Measurements from ENCODE around the gene AKAP13.
A peak's percentile ranks its signal among the peaks of the same experiment; 100 is the strongest.

Gene AKAP13

DNA sequence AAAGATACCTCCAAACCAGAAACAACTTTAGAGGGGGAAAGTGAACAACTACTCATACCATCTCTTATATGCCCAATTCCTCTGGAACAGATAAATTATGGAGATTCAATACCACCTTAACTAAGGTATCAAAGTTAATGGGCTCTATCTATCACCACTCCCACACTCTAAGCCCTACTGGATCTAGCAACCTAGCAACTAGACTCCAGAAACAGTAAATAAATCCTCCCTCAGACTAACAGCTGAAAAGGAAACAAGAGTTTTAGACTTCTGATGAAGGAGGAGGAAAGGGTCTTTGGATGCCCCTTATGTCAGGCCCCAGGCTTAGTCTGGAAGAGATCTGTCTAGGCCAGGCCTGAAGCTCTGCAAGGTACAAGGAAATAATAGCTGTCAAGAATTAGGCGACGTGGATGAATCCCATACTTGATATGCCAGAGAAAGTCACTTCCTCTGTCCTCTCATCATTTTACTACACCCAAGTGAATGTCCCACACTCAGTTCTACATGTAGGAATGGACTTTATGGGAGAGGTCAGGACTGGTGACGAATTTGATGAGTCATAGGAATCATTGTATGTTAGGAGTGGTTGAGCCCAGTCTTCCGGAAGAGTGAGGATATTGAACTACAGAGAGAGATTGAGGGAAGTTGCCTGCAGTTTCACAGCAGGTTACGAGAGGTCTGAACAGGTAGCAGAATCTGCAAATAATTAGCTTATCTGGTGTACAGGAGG is 113.8 kb downstream of the AKAP13 start:
- peak; percentile 70; the same call in 1 of the 2 replicates for TF ChIP-seq FOXM1 (IDR thresholded peaks at IDR 0.05; ENCODE audit: borderline replicate concordance, low read depth)
- TF ChIP-seq, protein P1, sequence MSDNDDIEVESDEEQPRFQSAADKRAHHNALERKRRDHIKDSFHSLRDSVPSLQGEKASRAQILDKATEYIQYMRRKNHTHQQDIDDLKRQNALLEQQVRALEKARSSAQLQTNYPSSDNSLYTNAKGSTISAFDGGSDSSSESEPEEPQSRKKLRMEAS (IDR thresholded peaks at IDR 0.05) = peak; percentile 45; the same call in 1 of the 2 replicates
- peak; percentile 89 for TF ChIP-seq EP300 (IDR thresholded peaks at IDR 0.05; ENCODE audit: borderline replicate concordance)
- TF ChIP-seq YY1 (IDR thresholded peaks at IDR 0.05; ENCODE audit: low read depth) = no peak
- peak; percentile 72 for TF ChIP-seq TEAD4 (IDR thresholded peaks at IDR 0.05)
- TF ChIP-seq NFIC (IDR thresholded peaks at IDR 0.05) = peak; percentile 29; the same call in 1 of the 2 replicates
- peak; percentile 79 for TF ChIP-seq TCF12 (IDR thresholded peaks at IDR 0.05; ENCODE audit: low read depth)
- TF ChIP-seq, protein P2, sequence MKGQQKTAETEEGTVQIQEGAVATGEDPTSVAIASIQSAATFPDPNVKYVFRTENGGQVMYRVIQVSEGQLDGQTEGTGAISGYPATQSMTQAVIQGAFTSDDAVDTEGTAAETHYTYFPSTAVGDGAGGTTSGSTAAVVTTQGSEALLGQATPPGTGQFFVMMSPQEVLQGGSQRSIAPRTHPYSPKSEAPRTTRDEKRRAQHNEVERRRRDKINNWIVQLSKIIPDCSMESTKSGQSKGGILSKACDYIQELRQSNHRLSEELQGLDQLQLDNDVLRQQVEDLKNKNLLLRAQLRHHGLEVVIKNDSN (IDR thresholded peaks at IDR 0.05) = no peak
- TF ChIP-seq TAF1 (IDR thresholded peaks at IDR 0.05; ENCODE audit: low read depth) = no peak
- TF ChIP-seq CEBPB (IDR thresholded peaks at IDR 0.05) = no peak; the same call in 1 of the 2 replicates
- no peak; the same call in 1 of the 2 replicates for TF ChIP-seq CREB1 (IDR thresholded peaks at IDR 0.05; ENCODE audit: low read depth)
- TF ChIP-seq, protein P3, sequence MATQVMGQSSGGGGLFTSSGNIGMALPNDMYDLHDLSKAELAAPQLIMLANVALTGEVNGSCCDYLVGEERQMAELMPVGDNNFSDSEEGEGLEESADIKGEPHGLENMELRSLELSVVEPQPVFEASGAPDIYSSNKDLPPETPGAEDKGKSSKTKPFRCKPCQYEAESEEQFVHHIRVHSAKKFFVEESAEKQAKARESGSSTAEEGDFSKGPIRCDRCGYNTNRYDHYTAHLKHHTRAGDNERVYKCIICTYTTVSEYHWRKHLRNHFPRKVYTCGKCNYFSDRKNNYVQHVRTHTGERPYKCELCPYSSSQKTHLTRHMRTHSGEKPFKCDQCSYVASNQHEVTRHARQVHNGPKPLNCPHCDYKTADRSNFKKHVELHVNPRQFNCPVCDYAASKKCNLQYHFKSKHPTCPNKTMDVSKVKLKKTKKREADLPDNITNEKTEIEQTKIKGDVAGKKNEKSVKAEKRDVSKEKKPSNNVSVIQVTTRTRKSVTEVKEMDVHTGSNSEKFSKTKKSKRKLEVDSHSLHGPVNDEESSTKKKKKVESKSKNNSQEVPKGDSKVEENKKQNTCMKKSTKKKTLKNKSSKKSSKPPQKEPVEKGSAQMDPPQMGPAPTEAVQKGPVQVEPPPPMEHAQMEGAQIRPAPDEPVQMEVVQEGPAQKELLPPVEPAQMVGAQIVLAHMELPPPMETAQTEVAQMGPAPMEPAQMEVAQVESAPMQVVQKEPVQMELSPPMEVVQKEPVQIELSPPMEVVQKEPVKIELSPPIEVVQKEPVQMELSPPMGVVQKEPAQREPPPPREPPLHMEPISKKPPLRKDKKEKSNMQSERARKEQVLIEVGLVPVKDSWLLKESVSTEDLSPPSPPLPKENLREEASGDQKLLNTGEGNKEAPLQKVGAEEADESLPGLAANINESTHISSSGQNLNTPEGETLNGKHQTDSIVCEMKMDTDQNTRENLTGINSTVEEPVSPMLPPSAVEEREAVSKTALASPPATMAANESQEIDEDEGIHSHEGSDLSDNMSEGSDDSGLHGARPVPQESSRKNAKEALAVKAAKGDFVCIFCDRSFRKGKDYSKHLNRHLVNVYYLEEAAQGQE (IDR thresholded peaks at IDR 0.05; ENCODE audit: low read depth) = no peak
- peak; percentile 12; the same call in 1 of the 2 replicates for TF ChIP-seq RAD21 (IDR thresholded peaks at IDR 0.05; ENCODE audit: low read depth)
- TF ChIP-seq ZBTB7A (IDR thresholded peaks at IDR 0.05; ENCODE audit: low read depth) = no peak

GRCh38 chr15:85495096-85495495 is 114.7 kb downstream of the AKAP13 start:
- no peak for TF ChIP-seq ZBTB7A (IDR thresholded peaks at IDR 0.05; ENCODE audit: low read depth)
- no peak for TF ChIP-seq EGR1 (IDR thresholded peaks at IDR 0.05)
- TF ChIP-seq TCF12 (IDR thresholded peaks at IDR 0.05; ENCODE audit: low read depth) = no peak
- no peak for TF ChIP-seq TAF1 (IDR thresholded peaks at IDR 0.05; ENCODE audit: low read depth)
- TF ChIP-seq TEAD4 (IDR thresholded peaks at IDR 0.05) = no peak
- TF ChIP-seq, protein P3 (IDR thresholded peaks at IDR 0.05; ENCODE audit: low read depth) = no peak
- TF ChIP-seq, protein P2 (IDR thresholded peaks at IDR 0.05) = no peak
- TF ChIP-seq NFIC (IDR thresholded peaks at IDR 0.05) = no peak
- no peak for TF ChIP-seq FOXM1 (IDR thresholded peaks at IDR 0.05; ENCODE audit: borderline replicate concordance, low read depth)
- no peak for TF ChIP-seq EP300 (IDR thresholded peaks at IDR 0.05; ENCODE audit: borderline replicate concordance)
- TF ChIP-seq, protein P1 (IDR thresholded peaks at IDR 0.05) = no peak
- no peak for TF ChIP-seq RAD21 (IDR thresholded peaks at IDR 0.05; ENCODE audit: low read depth)
- TF ChIP-seq CREB1 (IDR thresholded peaks at IDR 0.05; ENCODE audit: low read depth) = no peak
- TF ChIP-seq YY1 (IDR thresholded peaks at IDR 0.05; ENCODE audit: low read depth) = no peak
- TF ChIP-seq CEBPB (IDR thresholded peaks at IDR 0.05) = no peak

DNA sequence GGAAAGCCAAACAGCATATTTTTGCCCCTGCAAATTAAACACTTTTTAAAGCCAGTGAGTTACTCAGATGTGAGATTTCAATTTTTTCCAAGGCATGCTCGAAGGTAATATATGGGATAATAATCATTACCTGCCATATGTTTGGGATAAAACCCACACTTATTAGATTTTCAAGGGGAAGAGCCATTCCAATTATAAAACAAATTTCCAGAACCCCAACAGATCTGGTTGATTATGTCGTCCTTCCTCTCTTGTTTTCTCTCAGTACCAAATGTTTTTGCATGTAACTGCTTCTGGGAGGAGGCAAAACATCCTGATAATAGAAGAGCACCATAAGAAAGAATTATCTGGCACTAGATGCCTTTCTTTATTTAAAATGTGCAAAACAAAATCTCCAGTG is 115.1 kb downstream of the AKAP13 start:
- TF ChIP-seq CREB1 (IDR thresholded peaks at IDR 0.05; ENCODE audit: low read depth) (no peak), EP300 (IDR thresholded peaks at IDR 0.05; ENCODE audit: borderline replicate concordance) (no peak), YY1 (IDR thresholded peaks at IDR 0.05; ENCODE audit: low read depth) (no peak), TAF1 (IDR thresholded peaks at IDR 0.05; ENCODE audit: low read depth) (no peak), TCF12 (IDR thresholded peaks at IDR 0.05; ENCODE audit: low read depth) (no peak), CEBPB (IDR thresholded peaks at IDR 0.05) (no peak)
- TF ChIP-seq, protein P1 (IDR thresholded peaks at IDR 0.05) = no peak
- TF ChIP-seq, protein P2 (IDR thresholded peaks at IDR 0.05) = no peak

DNA sequence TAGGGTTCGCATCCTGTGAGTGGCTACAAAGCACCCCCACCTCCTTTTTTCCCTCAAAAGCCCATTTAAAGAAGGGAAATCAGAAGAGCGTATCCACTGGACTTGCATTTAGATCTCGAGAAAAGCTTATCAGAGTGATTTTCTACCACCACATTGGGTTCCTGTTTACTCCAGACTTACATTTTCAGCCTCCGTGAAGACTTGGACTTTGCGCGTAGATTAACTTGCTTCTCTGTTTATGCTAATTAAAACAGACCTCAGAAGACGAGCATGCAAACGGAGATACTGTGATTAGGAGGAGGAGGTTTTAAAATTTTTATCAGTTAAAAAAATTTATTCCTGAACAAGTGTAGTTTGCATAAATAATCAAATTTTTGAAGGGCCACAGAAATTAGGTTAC is 115.7 kb downstream of the AKAP13 start:
- TF ChIP-seq, protein P1 (IDR thresholded peaks at IDR 0.05) = no peak
- TF ChIP-seq, protein P2 (IDR thresholded peaks at IDR 0.05) = no peak
- no peak for TF ChIP-seq YY1 (IDR thresholded peaks at IDR 0.05; ENCODE audit: low read depth)
- TF ChIP-seq NFIC (IDR thresholded peaks at IDR 0.05) = no peak
- TF ChIP-seq TCF12 (IDR thresholded peaks at IDR 0.05; ENCODE audit: low read depth) = no peak
- TF ChIP-seq EP300 (IDR thresholded peaks at IDR 0.05; ENCODE audit: borderline replicate concordance) = no peak
- TF ChIP-seq TEAD4 (IDR thresholded peaks at IDR 0.05) = no peak
- no peak for TF ChIP-seq ZBTB7A (IDR thresholded peaks at IDR 0.05; ENCODE audit: low read depth)
- no peak for TF ChIP-seq EGR1 (IDR thresholded peaks at IDR 0.05)
- no peak for TF ChIP-seq RAD21 (IDR thresholded peaks at IDR 0.05; ENCODE audit: low read depth)
- TF ChIP-seq CEBPB (IDR thresholded peaks at IDR 0.05) = no peak
- no peak for TF ChIP-seq TAF1 (IDR thresholded peaks at IDR 0.05; ENCODE audit: low read depth)
- no peak for TF ChIP-seq FOXM1 (IDR thresholded peaks at IDR 0.05; ENCODE audit: borderline replicate concordance, low read depth)
- no peak for TF ChIP-seq CREB1 (IDR thresholded peaks at IDR 0.05; ENCODE audit: low read depth)
